Measurements from ENCODE around the gene TEP1. TPM values are rescaled to one million over a fixed set of nuclear protein-coding genes. Genes with fewer than 3 reads are reported as not detected.
"Not testable (repeated sequence)": the region's sequence is repeated elsewhere in the genome, so short reads cannot be mapped to it uniquely, and the experiment has no call there.

The TEP1 gene
- total RNA-seq, 2 donors from 2014 or later: 13.1 to 17.1 TPM

GRCh38 chr14:20358474-20358873, 54.8 kb downstream of the TEP1 start:
- intact Hi-C loops (cut with DNase I); ATAC-seq: not testable (repeated sequence)

GRCh38 chr14:20356422-20356821, 56.9 kb downstream of the TEP1 start:
- ATAC-seq (no peak), DNase-seq (no peak)
- intact Hi-C loops (cut with DNase I): no loop called here

More at GRCh38 chr14:20358474-20358873, 54.8 kb downstream of the TEP1 start:
- not testable (repeated sequence) for DNase-seq

- intact Hi-C loops (cut with DNase I): no loop called here
- DNase-seq (no peak), ATAC-seq (no peak)
Observed at GRCh38 chr14:20350860-20351259, 62.4 kb downstream of the TEP1 start.

- ATAC-seq (no peak), DNase-seq (no peak)
- intact Hi-C loops (cut with DNase I): no loop called here
Observed at GRCh38 chr14:20350282-20350681, 63.0 kb downstream of the TEP1 start.

GRCh38 chr14:20347747-20348146, 65.6 kb downstream of the TEP1 start:
- DNase-seq (no peak), ATAC-seq (no peak)
- intact Hi-C loops (cut with DNase I): loop anchor here (10.0 kb wide), 2 partner anchors 107 to 117 kb away; partner anchors contain the start of genes APEX1 (in 1 of the 2), OSGEP (in 1 of the 2), PIP4P1 (in 1 of the 2) and PNP (in 1 of the 2)

GRCh38 chr14:20346713-20347112, 66.6 kb downstream of the TEP1 start:
- ATAC-seq (no peak), DNase-seq (no peak)

GRCh38 chr14:20345366-20345765, 67.9 kb downstream of the TEP1 start:
- no peak for ATAC-seq
- intact Hi-C loops (cut with DNase I): loop anchor here (10.0 kb wide), 2 partner anchors 109 to 119 kb away; partner anchors contain the start of genes APEX1 (in 1 of the 2), OSGEP (in 1 of the 2), PIP4P1 (in 1 of the 2) and PNP (in 1 of the 2)
- no peak for DNase-seq

More at GRCh38 chr14:20346713-20347112, 66.6 kb downstream of the TEP1 start:
- intact Hi-C loops (cut with DNase I): loop anchor here (10.0 kb wide), 2 partner anchors 108 to 118 kb away; partner anchors contain the start of genes APEX1 (in 1 of the 2), OSGEP (in 1 of the 2), PIP4P1 (in 1 of the 2) and PNP (in 1 of the 2)

- intact Hi-C loops (cut with DNase I): loop anchor here (5.0 to 10.0 kb wide), 3 partner anchors 111 to 338 kb away; partner anchors contain the start of genes APEX1 (in 1 of the 2), OSGEP (in 1 of the 2), PIP4P1 (in 1 of the 2) and PNP (in 1 of the 2)
- ATAC-seq: peak in 1 of 2 donors; percentile 1
- DNase-seq: no peak
Observed at GRCh38 chr14:20343862-20344220, 69.5 kb downstream of the TEP1 start.

GRCh38 chr14:20343092-20343861, 70.0 kb downstream of the TEP1 start, which contains the start of gene PARP2:
PARP2 (plus strand) TSS chr14:20343635; CDS start chr14:20343642, 7 bp downstream.
- peak; percentile 98 for DNase-seq
- ATAC-seq: peak; percentile 95 to 98
- intact Hi-C loops (cut with DNase I): loop anchor here (5.0 to 10.0 kb wide), 3 partner anchors 112 to 339 kb away; partner anchors contain the start of genes APEX1 (in 1 of the 2), OSGEP (in 1 of the 2), PIP4P1 (in 1 of the 2) and PNP (in 1 of the 2)

GRCh38 chr14:20341646-20342045, 71.7 kb downstream of the TEP1 start:
- DNase-seq (no peak), ATAC-seq (no peak)
- intact Hi-C loops (cut with DNase I): loop anchor here (5.0 to 10.0 kb wide), 3 partner anchors 113 to 341 kb away; partner anchors contain the start of genes APEX1 (in 1 of the 2), OSGEP (in 1 of the 2), PIP4P1 (in 1 of the 2) and PNP (in 1 of the 2)

- not testable (repeated sequence) for ATAC-seq, DNase-seq
- intact Hi-C loops (cut with DNase I): loop anchor here (5.0 to 10.0 kb wide), 3 partner anchors 114 to 341 kb away; partner anchors contain the start of genes APEX1 (in 1 of the 2), OSGEP (in 1 of the 2), PIP4P1 (in 1 of the 2) and PNP (in 1 of the 2)
Observed at GRCh38 chr14:20341032-20341431, 72.3 kb downstream of the TEP1 start.

- intact Hi-C loops (cut with DNase I): no loop called here
- DNase-seq: no peak
- no peak for ATAC-seq
Observed at GRCh38 chr14:20334017-20334416, 79.3 kb downstream of the TEP1 start.

GRCh38 chr14:20333494-20333841, 79.8 kb downstream of the TEP1 start:
- DNase-seq: no peak
- intact Hi-C loops (cut with DNase I): no loop called here
- no peak for ATAC-seq

GRCh38 chr14:20332788-20333493, 80.4 kb downstream of the TEP1 start, which contains the start of gene CCNB1IP1:
CCNB1IP1 (minus strand) TSS chr14:20333279; CDS start chr14:20316523, 16,756 bp downstream.
- intact Hi-C loops (cut with DNase I): no loop called here
- ATAC-seq: peak; percentile 98 to 100
- DNase-seq: peak; percentile 66

- intact Hi-C loops (cut with DNase I): no loop called here
- DNase-seq: no peak
- peak; percentile 39 to 51 for ATAC-seq
Observed at GRCh38 chr14:20332431-20332787, 80.9 kb downstream of the TEP1 start.

GRCh38 chr14:20331053-20331613, 82.2 kb downstream of the TEP1 start:
- DNase-seq (no peak), ATAC-seq (no peak)
- intact Hi-C loops (cut with DNase I): no loop called here

- intact Hi-C loops (cut with DNase I): loop anchor here (5.0 to 10.0 kb wide), 2 partner anchors 275 to 283 kb away; no protein-coding TSS in a partner anchor
- ATAC-seq (no peak), DNase-seq (no peak)
Observed at GRCh38 chr14:20329355-20329754, 83.9 kb downstream of the TEP1 start.

GRCh38 chr14:20328705-20329104, 84.6 kb downstream of the TEP1 start:
- DNase-seq (no peak), ATAC-seq (no peak)
- intact Hi-C loops (cut with DNase I): loop anchor here (5.0 to 10.0 kb wide), 2 partner anchors 276 to 284 kb away; no protein-coding TSS in a partner anchor
